GM23338 (cell line): ENCODE data around the gene CX3CL1. TPM values are rescaled to one million over a fixed set of nuclear protein-coding genes. Genes with fewer than 3 reads are reported as not detected.

Source experiments
- ATAC-seq: fragments of 200-7000 bp; cut with Tn5 transposase; 3 replicates; pipeline ENCODE4 v1.9.1; 2020
- DNase-seq: peaks from one replicate; pipeline ENCODE4 v3.0.0-alpha.2; 2015; ENCODE audit warnings: low spot score
- H2AFZ ChIP-seq: fragments of 200-600 bp; sonication (generic); 2 replicates; pipeline ENCODE4 v1.8.0; 2016; ENCODE audit warnings: antibody characterized with exemption, mild to moderate bottlenecking, moderate library complexity
- H3F3A ChIP-seq: fragments of 200-600 bp; sonication (generic); replicated peaks from 2 replicates; pipeline ENCODE4 v1.8.0; 2017; ENCODE audit warnings: antibody characterized with exemption, mixed run types, low read depth
- H3K27ac ChIP-seq: fragments of 200-600 bp; sonication (generic); 2 replicates; pipeline ENCODE4 v1.6.1; 2016; ENCODE audit warnings: low read depth
- H3K27me3 ChIP-seq: fragments of 200-600 bp; sonication (generic); 2 replicates; pipeline ENCODE4 v1.8.0; 2016; ENCODE audit warnings: mild to moderate bottlenecking, mixed run types, moderate library complexity; ENCODE audit not compliant: insufficient read depth
- H3K36me3 ChIP-seq: fragments of 200-600 bp; sonication (generic); 2 replicates; pipeline ENCODE4 v1.8.0; 2016; ENCODE audit warnings: mild to moderate bottlenecking; ENCODE audit not compliant: insufficient read depth
- H3K4me1 ChIP-seq: fragments of 200-600 bp; sonication (generic); 2 replicates; pipeline ENCODE4 v1.8.0; 2016; ENCODE audit warnings: mild to moderate bottlenecking, moderate library complexity; ENCODE audit not compliant: insufficient read depth
- H3K4me2 ChIP-seq: fragments of 200-600 bp; sonication (generic); 2 replicates; pipeline ENCODE4 v1.7.1; 2017; ENCODE audit warnings: mixed run types
- H3K4me3 ChIP-seq: fragments of 200-600 bp; sonication (generic); 2 replicates; pipeline ENCODE4 v1.6.1; 2016; ENCODE audit warnings: mixed run types
- H3K79me2 ChIP-seq: fragments of 200-600 bp; sonication (generic); replicated peaks from 2 replicates; pipeline ENCODE4 v1.8.0; 2017; ENCODE audit warnings: mild to moderate bottlenecking; ENCODE audit not compliant: insufficient read depth
- H3K9me2 ChIP-seq: fragments of 200-600 bp; sonication (generic); 2 replicates; pipeline ENCODE4 v1.8.0; 2017; ENCODE audit not compliant: insufficient read depth
- H4K20me1 ChIP-seq: fragments of 200-600 bp; sonication (generic); replicated peaks from 2 replicates; pipeline ENCODE4 v1.8.0; 2017; ENCODE audit warnings: mild to moderate bottlenecking; ENCODE audit not compliant: insufficient read depth
- H3K27ac Mint-ChIP-seq: 2 replicates; pipeline ENCODE4 v1.8.0; 2020; ENCODE audit warnings: inconsistent platforms, mild to moderate bottlenecking, moderate library complexity, mixed read lengths
- H3K27me3 Mint-ChIP-seq: 3 replicates; pipeline ENCODE4 v1.8.0; 2022; ENCODE audit warnings: low read depth, mild to moderate bottlenecking, moderate library complexity, mixed read lengths, inconsistent platforms; ENCODE audit not compliant: insufficient read depth, poor library complexity
- H3K36me3 Mint-ChIP-seq: 3 replicates; pipeline ENCODE4 v1.8.0; 2021; ENCODE audit warnings: low read depth, mild to moderate bottlenecking, inconsistent platforms, moderate library complexity, mixed read lengths
- H3K4me1 Mint-ChIP-seq: 3 replicates; pipeline ENCODE4 v1.8.0; 2020; ENCODE audit warnings: mild to moderate bottlenecking, inconsistent platforms, mixed read lengths
- H3K4me3 Mint-ChIP-seq: 3 replicates; pipeline ENCODE4 v1.8.0; 2021; ENCODE audit warnings: moderate library complexity, mild to moderate bottlenecking, inconsistent platforms, mixed read lengths
- H3K9me3 Mint-ChIP-seq: 3 replicates; pipeline ENCODE4 v1.8.0; 2020; ENCODE audit warnings: moderate library complexity, mild to moderate bottlenecking, inconsistent platforms, mixed read lengths
- CREB1 ChIP-seq: fragments of 250-450 bp; sonication (Bioruptor Pico); IDR thresholded peaks from 2 replicates; pipeline ENCODE4 v1.5.0; 2020; ENCODE audit warnings: low read depth, mild to moderate bottlenecking, moderate library complexity
- EZH2phosphoT487 ChIP-seq: fragments of 200-600 bp; sonication (generic); IDR thresholded peaks from one replicate; pipeline ENCODE4 v1.8.1; 2018; ENCODE audit warnings: antibody characterized with exemption; ENCODE audit not compliant: unreplicated experiment
- JUNB ChIP-seq: IDR thresholded peaks from one replicate; pipeline ENCODE4 v1.6.1; 2016; ENCODE audit warnings: antibody characterized with exemption; ENCODE audit not compliant: unreplicated experiment
- NANOG ChIP-seq: IDR thresholded peaks from 2 replicates; pipeline ENCODE4 v1.6.1; 2016; ENCODE audit warnings: antibody characterized with exemption, borderline replicate concordance
- POLR2AphosphoS5 ChIP-seq: IDR thresholded peaks from 2 replicates; pipeline ENCODE4 v1.6.1; 2016; ENCODE audit warnings: antibody characterized with exemption, low read depth
- long read RNA-seq: library from polyadenylated mRNA; unstranded; transcript quantifications from one replicate; pipeline ENCODE4 v2.0.0, GENCODE V29; 2020; ENCODE audit not compliant: unreplicated experiment
- polyA plus RNA-seq: library from polyadenylated mRNA; unstranded; fragments of >200 nt; fragmentation: Nextera tagmentation; extraction: Ambion mirVana; gene quantifications from 2 replicates; pipeline ENCODE4 v1.2.1, GENCODE V29; 2016
- total RNA-seq: library from RNA; depleted of rRNA; stranded (reverse); fragments of >200 nt; shearing (Covaris generic); gene quantifications from 2 replicates; pipeline ENCODE4 v1.2.3, GENCODE V29; 2014; rRNA removed
- TF ChIP-seq, protein P1 (sequence below), 2 experiments: fragments of 200-600 bp in 1 of 2; sonication (generic) in 1 of 2; conservative IDR thresholded peaks; 2 replicates each; pipeline versions ENCODE4 v1.5.1 to v1.6.1; 2016 to 2017; ENCODE audit warnings: antibody characterized with exemption in 2 of 2, low read depth in 2 of 2, mild to moderate bottlenecking in 2 of 2, moderate library complexity in 1 of 2
- TF ChIP-seq, protein P2 (sequence below): IDR thresholded peaks from one replicate; pipeline ENCODE4 v1.6.1; 2018; ENCODE audit warnings: antibody characterized with exemption; ENCODE audit not compliant: unreplicated experiment
- TF ChIP-seq, protein P3 (sequence below): fragments of 250-450 bp; sonication (Bioruptor Pico); IDR thresholded peaks from 2 replicates; pipeline ENCODE4 v1.5.0; 2020; ENCODE audit warnings: mild to moderate bottlenecking, moderate library complexity

CX3CL1 gene
- total RNA-seq, result 0.16 and 2.8 TPM in 2 replicates
- polyA plus RNA-seq, result 0.24 and 0.30 TPM in 2 replicates
- long read RNA-seq, partial matches to known transcripts, result 0 of 1 reads
- long read RNA-seq, other reads (novel, unspliced or antisense), result 1 of 1 reads

DNA sequence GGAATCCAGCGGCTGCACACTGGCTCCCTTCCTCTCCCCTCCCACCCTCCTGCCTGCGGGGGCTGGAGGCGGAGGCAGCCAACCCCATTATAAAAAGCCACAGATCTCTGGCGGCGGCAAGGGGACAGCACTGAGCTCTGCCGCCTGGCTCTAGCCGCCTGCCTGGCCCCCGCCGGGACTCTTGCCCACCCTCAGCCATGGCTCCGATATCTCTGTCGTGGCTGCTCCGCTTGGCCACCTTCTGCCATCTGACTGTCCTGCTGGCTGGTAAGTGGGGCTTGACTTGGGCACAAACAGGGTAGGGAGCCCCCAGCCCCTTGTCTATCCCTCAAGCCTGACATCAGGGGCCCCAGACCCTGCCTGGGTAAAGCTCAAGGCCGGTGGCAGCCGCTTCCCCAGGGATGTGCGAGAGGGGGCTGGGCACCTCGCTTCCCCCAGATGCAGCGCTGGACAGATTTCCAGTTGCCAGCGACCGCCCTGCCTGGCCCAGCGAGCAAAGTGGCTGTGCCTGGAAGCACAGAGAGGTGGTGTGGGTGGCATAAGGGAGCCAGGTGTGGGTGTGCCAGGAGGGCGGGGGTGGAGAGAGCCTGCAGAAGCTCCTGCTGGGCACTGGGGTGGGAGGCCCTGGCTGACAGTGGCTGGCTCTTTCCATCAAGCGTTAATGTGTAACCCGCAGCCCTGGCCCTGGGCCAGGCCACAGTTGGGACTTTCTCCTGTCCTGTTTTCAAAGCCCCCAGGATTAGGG is at the start of gene CX3CL1:
TSS of gene CX3CL1 (plus strand) at position 119 of the 745 bp plus-strand sequence. CDS start at position 198, 79 bp downstream.
- Histone ChIP-seq H3K79me2 (no peaks in the 10 kb centered on the region), H3K4me3 (peak within 1 kb of the TSS; percentile 46; the same call in 1 of the 2 replicates), H2AFZ (peak within 1 kb of the TSS; percentile 99), H3K36me3 (no peaks in the 10 kb centered on the region), H4K20me1 (no peaks in the 10 kb centered on the region), H3K27ac (no peak within 1 kb of the TSS), H3F3A (no peaks in the 10 kb centered on the region), H3K27me3 (no peaks in the 10 kb centered on the region), H3K4me2 (peak within 1 kb of the TSS; percentile 75), H3K4me1 (peaks cover 18% of the 10 kb centered on the region), H3K9me2 (peaks cover 3% of the 10 kb centered on the region; the same call in 1 of the 2 replicates)
- ATAC-seq, result peak; percentile 91
- Mint-ChIP-seq H3K27me3 (peaks cover 12% of the 10 kb centered on the region), H3K9me3 (no peaks in the 10 kb centered on the region; the same call in 2 of the 3 replicates), H3K36me3 (no peaks in the 10 kb centered on the region), H3K4me1 (peaks cover 27% of the 10 kb centered on the region), H3K27ac (no peak within 1 kb of the TSS), H3K4me3 (peak within 1 kb of the TSS; percentile 50)
- TF ChIP-seq, protein P1, sequence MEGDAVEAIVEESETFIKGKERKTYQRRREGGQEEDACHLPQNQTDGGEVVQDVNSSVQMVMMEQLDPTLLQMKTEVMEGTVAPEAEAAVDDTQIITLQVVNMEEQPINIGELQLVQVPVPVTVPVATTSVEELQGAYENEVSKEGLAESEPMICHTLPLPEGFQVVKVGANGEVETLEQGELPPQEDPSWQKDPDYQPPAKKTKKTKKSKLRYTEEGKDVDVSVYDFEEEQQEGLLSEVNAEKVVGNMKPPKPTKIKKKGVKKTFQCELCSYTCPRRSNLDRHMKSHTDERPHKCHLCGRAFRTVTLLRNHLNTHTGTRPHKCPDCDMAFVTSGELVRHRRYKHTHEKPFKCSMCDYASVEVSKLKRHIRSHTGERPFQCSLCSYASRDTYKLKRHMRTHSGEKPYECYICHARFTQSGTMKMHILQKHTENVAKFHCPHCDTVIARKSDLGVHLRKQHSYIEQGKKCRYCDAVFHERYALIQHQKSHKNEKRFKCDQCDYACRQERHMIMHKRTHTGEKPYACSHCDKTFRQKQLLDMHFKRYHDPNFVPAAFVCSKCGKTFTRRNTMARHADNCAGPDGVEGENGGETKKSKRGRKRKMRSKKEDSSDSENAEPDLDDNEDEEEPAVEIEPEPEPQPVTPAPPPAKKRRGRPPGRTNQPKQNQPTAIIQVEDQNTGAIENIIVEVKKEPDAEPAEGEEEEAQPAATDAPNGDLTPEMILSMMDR (conservative IDR thresholded peaks at IDR 0.05; ENCODE audit: low read depth in 2 of 2), result 0 out of 4 replicates have a peak, but pooled peaks of 1 of the 2 experiments have one; percentile 11
- no peak for TF ChIP-seq CREB1 (CRISPR knock-in tag)
- DNase-seq, result peak; percentile 81

DNA sequence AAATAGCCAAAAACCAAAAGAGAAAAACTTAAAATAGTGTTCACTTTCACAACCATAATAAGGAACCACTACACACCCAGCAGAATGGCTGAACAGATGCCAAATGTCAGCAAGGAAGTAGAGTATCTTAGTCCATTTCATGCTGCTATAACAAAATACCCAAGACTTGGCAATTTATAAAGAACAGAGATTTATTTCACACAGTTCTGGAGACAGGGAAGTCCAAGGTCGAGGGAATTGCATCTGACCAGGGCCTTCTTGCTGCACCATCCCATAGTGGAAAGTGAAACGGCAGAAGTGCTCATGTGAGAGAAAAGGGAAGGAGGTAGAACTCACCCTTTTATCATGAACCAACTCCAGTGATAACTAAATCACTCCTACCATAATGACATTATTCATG is 47.5 kb upstream of the CX3CL1 start:
- Histone ChIP-seq H3K27ac (no peak overlapping the region), H3K27me3 (no peaks in the 10 kb centered on the region), H2AFZ (no peak overlapping the region), H3K4me3 (no peak overlapping the region), H3K4me1 (0 out of 2 replicates have a peak, but pooled peaks cover 4% of the 10 kb centered on the region), H4K20me1 (no peaks in the 10 kb centered on the region), H3K4me2 (no peak overlapping the region), H3K79me2 (no peaks in the 10 kb centered on the region), H3K36me3 (no peaks in the 10 kb centered on the region), H3K9me2 (no peaks in the 10 kb centered on the region), H3F3A (no peaks in the 10 kb centered on the region)
- Mint-ChIP-seq H3K27me3 (peaks cover 2% of the 10 kb centered on the region), H3K9me3 (peaks cover 4% of the 10 kb centered on the region; the same call in 2 of the 3 replicates), H3K36me3 (no peaks in the 10 kb centered on the region), H3K4me1 (peaks cover 5% of the 10 kb centered on the region), H3K27ac (no peak overlapping the region), H3K4me3 (no peak overlapping the region)
- DNase-seq, result no peak
- no peak for ATAC-seq
- TF ChIP-seq, protein P2, sequence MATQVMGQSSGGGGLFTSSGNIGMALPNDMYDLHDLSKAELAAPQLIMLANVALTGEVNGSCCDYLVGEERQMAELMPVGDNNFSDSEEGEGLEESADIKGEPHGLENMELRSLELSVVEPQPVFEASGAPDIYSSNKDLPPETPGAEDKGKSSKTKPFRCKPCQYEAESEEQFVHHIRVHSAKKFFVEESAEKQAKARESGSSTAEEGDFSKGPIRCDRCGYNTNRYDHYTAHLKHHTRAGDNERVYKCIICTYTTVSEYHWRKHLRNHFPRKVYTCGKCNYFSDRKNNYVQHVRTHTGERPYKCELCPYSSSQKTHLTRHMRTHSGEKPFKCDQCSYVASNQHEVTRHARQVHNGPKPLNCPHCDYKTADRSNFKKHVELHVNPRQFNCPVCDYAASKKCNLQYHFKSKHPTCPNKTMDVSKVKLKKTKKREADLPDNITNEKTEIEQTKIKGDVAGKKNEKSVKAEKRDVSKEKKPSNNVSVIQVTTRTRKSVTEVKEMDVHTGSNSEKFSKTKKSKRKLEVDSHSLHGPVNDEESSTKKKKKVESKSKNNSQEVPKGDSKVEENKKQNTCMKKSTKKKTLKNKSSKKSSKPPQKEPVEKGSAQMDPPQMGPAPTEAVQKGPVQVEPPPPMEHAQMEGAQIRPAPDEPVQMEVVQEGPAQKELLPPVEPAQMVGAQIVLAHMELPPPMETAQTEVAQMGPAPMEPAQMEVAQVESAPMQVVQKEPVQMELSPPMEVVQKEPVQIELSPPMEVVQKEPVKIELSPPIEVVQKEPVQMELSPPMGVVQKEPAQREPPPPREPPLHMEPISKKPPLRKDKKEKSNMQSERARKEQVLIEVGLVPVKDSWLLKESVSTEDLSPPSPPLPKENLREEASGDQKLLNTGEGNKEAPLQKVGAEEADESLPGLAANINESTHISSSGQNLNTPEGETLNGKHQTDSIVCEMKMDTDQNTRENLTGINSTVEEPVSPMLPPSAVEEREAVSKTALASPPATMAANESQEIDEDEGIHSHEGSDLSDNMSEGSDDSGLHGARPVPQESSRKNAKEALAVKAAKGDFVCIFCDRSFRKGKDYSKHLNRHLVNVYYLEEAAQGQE, result no peak
- TF ChIP-seq JUNB, result no peak
- no peak for TF ChIP-seq NANOG
- TF ChIP-seq EZH2phosphoT487, result no peak
- no peak for TF ChIP-seq POLR2AphosphoS5
- TF ChIP-seq CREB1 (CRISPR knock-in tag), result no peak
- TF ChIP-seq, protein P3, sequence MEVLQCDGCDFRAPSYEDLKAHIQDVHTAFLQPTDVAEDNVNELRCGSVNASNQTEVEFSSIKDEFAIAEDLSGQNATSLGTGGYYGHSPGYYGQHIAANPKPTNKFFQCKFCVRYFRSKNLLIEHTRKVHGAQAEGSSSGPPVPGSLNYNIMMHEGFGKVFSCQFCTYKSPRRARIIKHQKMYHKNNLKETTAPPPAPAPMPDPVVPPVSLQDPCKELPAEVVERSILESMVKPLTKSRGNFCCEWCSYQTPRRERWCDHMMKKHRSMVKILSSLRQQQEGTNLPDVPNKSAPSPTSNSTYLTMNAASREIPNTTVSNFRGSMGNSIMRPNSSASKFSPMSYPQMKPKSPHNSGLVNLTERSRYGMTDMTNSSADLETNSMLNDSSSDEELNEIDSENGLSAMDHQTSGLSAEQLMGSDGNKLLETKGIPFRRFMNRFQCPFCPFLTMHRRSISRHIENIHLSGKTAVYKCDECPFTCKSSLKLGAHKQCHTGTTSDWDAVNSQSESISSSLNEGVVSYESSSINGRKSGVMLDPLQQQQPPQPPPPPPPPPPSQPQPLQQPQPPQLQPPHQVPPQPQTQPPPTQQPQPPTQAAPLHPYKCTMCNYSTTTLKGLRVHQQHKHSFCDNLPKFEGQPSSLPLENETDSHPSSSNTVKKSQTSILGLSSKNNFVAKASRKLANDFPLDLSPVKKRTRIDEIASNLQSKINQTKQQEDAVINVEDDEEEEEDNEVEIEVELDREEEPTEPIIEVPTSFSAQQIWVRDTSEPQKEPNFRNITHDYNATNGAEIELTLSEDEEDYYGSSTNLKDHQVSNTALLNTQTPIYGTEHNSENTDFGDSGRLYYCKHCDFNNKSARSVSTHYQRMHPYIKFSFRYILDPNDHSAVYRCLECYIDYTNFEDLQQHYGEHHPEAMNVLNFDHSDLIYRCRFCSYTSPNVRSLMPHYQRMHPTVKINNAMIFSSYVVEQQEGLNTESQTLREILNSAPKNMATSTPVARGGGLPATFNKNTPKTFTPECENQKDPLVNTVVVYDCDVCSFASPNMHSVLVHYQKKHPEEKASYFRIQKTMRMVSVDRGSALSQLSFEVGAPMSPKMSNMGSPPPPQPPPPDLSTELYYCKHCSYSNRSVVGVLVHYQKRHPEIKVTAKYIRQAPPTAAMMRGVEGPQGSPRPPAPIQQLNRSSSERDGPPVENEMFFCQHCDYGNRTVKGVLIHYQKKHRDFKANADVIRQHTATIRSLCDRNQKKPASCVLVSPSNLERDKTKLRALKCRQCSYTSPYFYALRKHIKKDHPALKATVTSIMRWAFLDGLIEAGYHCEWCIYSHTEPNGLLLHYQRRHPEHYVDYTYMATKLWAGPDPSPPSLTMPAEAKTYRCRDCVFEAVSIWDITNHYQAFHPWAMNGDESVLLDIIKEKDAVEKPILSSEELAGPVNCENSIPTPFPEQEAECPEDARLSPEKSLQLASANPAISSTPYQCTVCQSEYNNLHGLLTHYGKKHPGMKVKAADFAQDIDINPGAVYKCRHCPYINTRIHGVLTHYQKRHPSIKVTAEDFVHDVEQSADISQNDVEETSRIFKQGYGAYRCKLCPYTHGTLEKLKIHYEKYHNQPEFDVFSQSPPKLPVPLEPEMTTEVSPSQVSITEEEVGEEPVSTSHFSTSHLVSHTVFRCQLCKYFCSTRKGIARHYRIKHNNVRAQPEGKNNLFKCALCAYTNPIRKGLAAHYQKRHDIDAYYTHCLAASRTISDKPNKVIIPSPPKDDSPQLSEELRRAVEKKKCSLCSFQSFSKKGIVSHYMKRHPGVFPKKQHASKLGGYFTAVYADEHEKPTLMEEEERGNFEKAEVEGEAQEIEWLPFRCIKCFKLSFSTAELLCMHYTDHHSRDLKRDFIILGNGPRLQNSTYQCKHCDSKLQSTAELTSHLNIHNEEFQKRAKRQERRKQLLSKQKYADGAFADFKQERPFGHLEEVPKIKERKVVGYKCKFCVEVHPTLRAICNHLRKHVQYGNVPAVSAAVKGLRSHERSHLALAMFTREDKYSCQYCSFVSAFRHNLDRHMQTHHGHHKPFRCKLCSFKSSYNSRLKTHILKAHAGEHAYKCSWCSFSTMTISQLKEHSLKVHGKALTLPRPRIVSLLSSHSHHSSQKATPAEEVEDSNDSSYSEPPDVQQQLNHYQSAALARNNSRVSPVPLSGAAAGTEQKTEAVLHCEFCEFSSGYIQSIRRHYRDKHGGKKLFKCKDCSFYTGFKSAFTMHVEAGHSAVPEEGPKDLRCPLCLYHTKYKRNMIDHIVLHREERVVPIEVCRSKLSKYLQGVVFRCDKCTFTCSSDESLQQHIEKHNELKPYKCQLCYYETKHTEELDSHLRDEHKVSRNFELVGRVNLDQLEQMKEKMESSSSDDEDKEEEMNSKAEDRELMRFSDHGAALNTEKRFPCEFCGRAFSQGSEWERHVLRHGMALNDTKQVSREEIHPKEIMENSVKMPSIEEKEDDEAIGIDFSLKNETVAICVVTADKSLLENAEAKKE (CRISPR knock-in tag), result no peak
